Loucy (cell line): ENCODE data around the gene BEAN1.

Experiments used
- H2AFZ ChIP-seq: fragments of 200-600 bp; sonication (generic); 2 replicates; pipeline ENCODE4 v1.6.0; 2016; ENCODE audit warnings: antibody characterized with exemption, mild to moderate bottlenecking, low read length, moderate library complexity
- H3F3A ChIP-seq: fragments of 200-600 bp; 2 replicates; pipeline ENCODE4 v1.6.0; 2016; ENCODE audit warnings: antibody characterized with exemption, low read depth, mild to moderate bottlenecking
- H3K27me3 ChIP-seq: fragments of 200-600 bp; sonication (generic); 2 replicates; pipeline ENCODE4 v1.6.1; 2014; ENCODE audit warnings: low read length, mild to moderate bottlenecking; ENCODE audit not compliant: insufficient read depth, poor library complexity, severe bottlenecking
- H3K36me3 ChIP-seq: fragments of 200-600 bp; sonication (generic); 2 replicates; pipeline ENCODE4 v1.6.1; 2016; ENCODE audit warnings: low read length; ENCODE audit not compliant: insufficient read depth
- H3K4me1 ChIP-seq: fragments of 200-600 bp; sonication (generic); 2 replicates; pipeline ENCODE4 v1.5.1; 2014; ENCODE audit warnings: low read length, mild to moderate bottlenecking; ENCODE audit not compliant: insufficient read depth, poor library complexity, severe bottlenecking
- H3K4me2 ChIP-seq: fragments of 200-600 bp; sonication (generic); 2 replicates; pipeline ENCODE4 v1.6.0; 2014; ENCODE audit warnings: antibody characterized with exemption, low read length, low read depth, mild to moderate bottlenecking; ENCODE audit not compliant: poor library complexity, severe bottlenecking
- H3K4me3 ChIP-seq: fragments of 200-600 bp; sonication (generic); 2 replicates; pipeline ENCODE4 v1.5.1; 2014; ENCODE audit warnings: low read length, mild to moderate bottlenecking, mixed read lengths; ENCODE audit not compliant: poor library complexity, severe bottlenecking
- H3K79me2 ChIP-seq: fragments of 200-600 bp; sonication (generic); 2 replicates; pipeline ENCODE4 v1.6.1; 2014; ENCODE audit warnings: low read length; ENCODE audit not compliant: insufficient read depth
- H3K9ac ChIP-seq: fragments of 200-600 bp; sonication (generic); 2 replicates; pipeline ENCODE4 v1.6.0; 2014; ENCODE audit warnings: mild to moderate bottlenecking, low read depth, low read length, moderate library complexity; ENCODE audit not compliant: poor library complexity, severe bottlenecking
- H3K9me2 ChIP-seq: fragments of 200-600 bp; sonication (generic); replicated peaks from 2 replicates; pipeline ENCODE4 v1.6.1; 2016; ENCODE audit warnings: low read depth, low read length, mixed read lengths
- H3K9me3 ChIP-seq: fragments of 200-600 bp; sonication (generic); 2 replicates; pipeline ENCODE4 v1.6.1; 2014; ENCODE audit warnings: mild to moderate bottlenecking, antibody characterized with exemption, low read length, low read depth; ENCODE audit not compliant: insufficient read depth
- H4K20me1 ChIP-seq: fragments of 200-600 bp; sonication (generic); 2 replicates; pipeline ENCODE4 v1.6.0; 2014; ENCODE audit warnings: antibody characterized with exemption, low read length, mild to moderate bottlenecking; ENCODE audit not compliant: insufficient read depth, poor library complexity, severe bottlenecking
- EZH2phosphoT487 ChIP-seq: fragments of 200-600 bp; IDR thresholded peaks from 2 replicates; pipeline ENCODE4 v1.6.1; 2018; ENCODE audit warnings: antibody characterized with exemption, mild to moderate bottlenecking, moderate library complexity, borderline replicate concordance
- TF ChIP-seq, protein P1 (sequence below): fragments of 200-600 bp; sonication (generic); conservative IDR thresholded peaks from 2 replicates; pipeline ENCODE4 v1.5.1; 2014; ENCODE audit warnings: mild to moderate bottlenecking, antibody characterized with exemption, low read length

Gene BEAN1

DNA sequence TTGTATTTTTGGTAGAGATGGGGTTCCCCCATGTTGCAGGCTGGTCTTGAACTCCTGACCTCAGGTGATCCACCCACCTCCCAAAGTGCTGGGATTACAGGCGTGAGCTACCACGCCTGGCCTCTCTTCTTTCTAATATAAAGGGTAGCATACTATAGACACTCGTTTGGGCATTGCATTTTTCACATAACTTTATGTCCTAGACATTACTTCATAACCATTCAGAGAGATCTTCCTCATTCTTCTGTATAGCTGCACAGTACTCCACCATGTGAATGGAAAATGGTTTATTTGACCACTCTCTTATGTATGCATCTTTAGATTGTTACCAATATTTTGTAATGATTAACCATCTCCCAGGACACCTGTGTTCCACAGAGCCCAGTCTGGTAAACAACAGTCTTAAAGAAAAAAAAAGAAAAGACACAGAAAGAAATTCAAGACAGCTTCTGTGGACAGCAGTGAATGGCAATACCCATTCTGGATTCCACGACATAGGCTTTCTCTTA lies 80.7 kb downstream of the BEAN1 start:
- Histone ChIP-seq H3K27me3 (no peaks in the 10 kb centered on the region), H3K9me2 (no peaks in the 10 kb centered on the region), H3K36me3 (no peaks in the 10 kb centered on the region), H3K9me3 (no peaks in the 10 kb centered on the region), H3F3A (no peaks in the 10 kb centered on the region), H4K20me1 (no peaks in the 10 kb centered on the region), H2AFZ (no peak overlapping the region), H3K4me2 (no peak overlapping the region), H3K4me1 (peaks cover 4% of the 10 kb centered on the region), H3K9ac (no peak overlapping the region), H3K79me2 (no peaks in the 10 kb centered on the region), H3K4me3 (no peak overlapping the region)
- TF ChIP-seq EZH2phosphoT487: no peak
- TF ChIP-seq, protein P1, sequence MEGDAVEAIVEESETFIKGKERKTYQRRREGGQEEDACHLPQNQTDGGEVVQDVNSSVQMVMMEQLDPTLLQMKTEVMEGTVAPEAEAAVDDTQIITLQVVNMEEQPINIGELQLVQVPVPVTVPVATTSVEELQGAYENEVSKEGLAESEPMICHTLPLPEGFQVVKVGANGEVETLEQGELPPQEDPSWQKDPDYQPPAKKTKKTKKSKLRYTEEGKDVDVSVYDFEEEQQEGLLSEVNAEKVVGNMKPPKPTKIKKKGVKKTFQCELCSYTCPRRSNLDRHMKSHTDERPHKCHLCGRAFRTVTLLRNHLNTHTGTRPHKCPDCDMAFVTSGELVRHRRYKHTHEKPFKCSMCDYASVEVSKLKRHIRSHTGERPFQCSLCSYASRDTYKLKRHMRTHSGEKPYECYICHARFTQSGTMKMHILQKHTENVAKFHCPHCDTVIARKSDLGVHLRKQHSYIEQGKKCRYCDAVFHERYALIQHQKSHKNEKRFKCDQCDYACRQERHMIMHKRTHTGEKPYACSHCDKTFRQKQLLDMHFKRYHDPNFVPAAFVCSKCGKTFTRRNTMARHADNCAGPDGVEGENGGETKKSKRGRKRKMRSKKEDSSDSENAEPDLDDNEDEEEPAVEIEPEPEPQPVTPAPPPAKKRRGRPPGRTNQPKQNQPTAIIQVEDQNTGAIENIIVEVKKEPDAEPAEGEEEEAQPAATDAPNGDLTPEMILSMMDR: no peak

DNA sequence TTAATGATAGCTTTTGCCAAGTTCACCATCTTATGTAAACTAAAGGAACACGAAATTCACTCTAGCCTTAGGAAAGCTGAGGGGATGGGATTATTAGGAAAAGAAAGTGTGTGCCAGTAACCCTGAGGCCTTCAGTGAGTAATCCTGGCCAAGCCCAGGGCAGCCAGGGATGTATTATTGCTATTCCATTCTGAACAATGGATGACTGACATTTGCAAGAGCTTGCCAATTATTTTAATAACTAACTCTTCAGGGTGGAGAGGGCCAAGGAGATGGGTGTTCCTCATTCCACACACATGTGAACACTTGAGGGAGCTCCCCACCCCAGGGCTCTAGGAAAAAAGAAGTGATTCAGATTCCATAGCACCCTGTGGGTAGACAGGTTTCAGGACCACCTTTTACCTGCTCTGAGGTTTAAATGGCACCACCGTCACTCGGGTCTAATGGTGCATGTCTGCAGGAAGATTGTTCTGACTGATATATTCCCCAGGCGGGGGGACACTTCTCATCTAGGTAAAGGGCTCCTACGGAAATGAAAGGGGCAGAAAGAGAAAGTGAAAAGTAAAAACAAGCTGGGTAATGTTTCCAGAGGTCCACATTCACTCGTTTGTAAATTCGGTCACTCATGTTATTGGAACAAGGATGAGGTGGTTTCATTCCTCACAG lies 81.3 kb downstream of the BEAN1 start:
- TF ChIP-seq EZH2phosphoT487: no peak
- TF ChIP-seq, protein P1: no peak
- Histone ChIP-seq H3K79me2 (no peaks in the 10 kb centered on the region), H2AFZ (no peak overlapping the region), H3K9me2 (no peaks in the 10 kb centered on the region), H3K4me2 (no peak overlapping the region), H3K4me1 (peaks cover 4% of the 10 kb centered on the region), H4K20me1 (no peaks in the 10 kb centered on the region), H3K36me3 (no peaks in the 10 kb centered on the region), H3K9ac (no peak overlapping the region), H3K9me3 (no peaks in the 10 kb centered on the region), H3K4me3 (no peak overlapping the region), H3K27me3 (no peaks in the 10 kb centered on the region), H3F3A (no peaks in the 10 kb centered on the region)

DNA sequence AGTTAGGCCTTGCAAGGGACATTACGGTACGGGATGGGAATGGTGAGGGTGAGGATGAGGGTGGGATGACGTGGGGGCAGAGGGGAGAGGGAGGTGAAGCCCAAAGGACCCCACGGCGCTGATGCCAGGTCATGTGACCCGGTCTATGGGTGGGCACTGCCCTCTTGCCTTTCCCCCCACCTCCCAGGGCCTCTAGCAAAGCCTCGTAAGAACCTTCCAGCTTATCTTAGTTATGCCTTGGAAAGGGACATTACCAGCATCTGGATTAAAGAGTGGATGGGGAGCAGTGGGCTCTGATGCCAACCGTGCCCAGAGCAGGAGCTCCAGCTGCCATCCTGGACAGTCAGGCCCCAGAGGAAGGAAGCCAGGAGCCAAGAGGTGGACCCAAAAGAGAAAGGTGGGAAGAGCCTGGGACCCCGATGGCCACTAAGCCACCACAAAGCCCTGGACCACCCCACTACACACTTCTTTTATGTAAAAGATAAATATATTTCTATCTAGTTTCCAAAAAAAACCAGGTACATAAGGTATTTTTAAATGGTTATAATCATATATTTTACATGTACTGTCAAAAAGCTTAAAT lies 81.9 kb downstream of the BEAN1 start:
- Histone ChIP-seq H3K9me3 (no peaks in the 10 kb centered on the region), H3K4me1 (peaks cover 4% of the 10 kb centered on the region), H3K79me2 (no peaks in the 10 kb centered on the region), H3K9me2 (no peaks in the 10 kb centered on the region), H2AFZ (no peak overlapping the region), H3K36me3 (no peaks in the 10 kb centered on the region; the same call in 1 of the 2 replicates), H3K27me3 (no peaks in the 10 kb centered on the region), H4K20me1 (no peaks in the 10 kb centered on the region), H3F3A (no peaks in the 10 kb centered on the region), H3K9ac (no peak overlapping the region), H3K4me2 (no peak overlapping the region), H3K4me3 (no peak overlapping the region)
- TF ChIP-seq EZH2phosphoT487: no peak
- TF ChIP-seq, protein P1: no peak
